B cell (primary cell): Measurements from ENCODE around the gene FMNL1.

Source experiments
- EZH2 ChIP-seq: IDR thresholded peaks from 2 replicates; pipeline ENCODE4 v1.6.1; 2012; ENCODE audit warnings: borderline replicate concordance, low read depth, mild to moderate bottlenecking, moderate library complexity, low read length; ENCODE audit not compliant: insufficient read depth, poor library complexity, severe bottlenecking
- TF ChIP-seq, protein P1 (sequence below): fragments of 200-600 bp; IDR thresholded peaks from one replicate; pipeline ENCODE4 v1.8.0; 2022; ENCODE audit warnings: antibody characterized with exemption, mild to moderate bottlenecking

DNA sequence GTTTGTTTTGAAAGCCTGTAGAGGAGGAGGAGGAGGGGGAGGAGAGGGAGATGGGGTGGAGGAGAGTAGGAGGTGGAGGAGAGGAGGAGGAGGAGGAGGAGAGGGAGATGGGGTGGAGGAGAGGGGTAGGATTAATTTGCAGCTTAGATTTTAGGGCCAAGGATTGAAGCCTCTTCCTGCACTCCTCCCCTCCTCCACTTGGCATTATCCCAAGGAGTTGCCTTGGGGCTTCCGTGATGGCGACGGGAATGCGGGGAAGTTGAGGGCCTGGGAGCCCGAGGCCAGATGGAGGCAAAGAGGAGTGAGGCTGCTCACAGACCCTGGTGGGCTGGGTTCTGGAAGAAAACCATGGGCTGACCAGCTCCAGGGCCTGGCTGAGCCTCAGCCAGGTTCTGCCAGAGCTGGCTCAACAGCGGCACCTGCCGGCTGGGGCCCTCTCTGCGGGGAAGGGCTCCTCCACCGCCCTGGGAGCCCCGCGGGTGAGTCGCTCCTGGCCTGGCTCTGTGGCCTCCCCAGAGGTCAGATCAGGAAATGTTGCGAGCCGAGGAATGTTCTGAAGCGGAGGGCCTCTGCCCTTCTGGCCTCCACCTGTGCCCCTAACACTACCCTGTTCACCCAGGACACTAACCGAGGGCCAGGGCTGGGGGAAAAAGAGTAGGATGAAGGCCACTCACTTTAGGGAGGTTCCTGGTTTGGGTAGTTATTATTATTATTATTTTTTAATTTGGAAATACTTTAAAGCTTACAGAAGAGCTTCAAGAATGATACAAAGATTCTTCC lies 23.9 kb upstream of the FMNL1 start:
- TF ChIP-seq, protein P1, sequence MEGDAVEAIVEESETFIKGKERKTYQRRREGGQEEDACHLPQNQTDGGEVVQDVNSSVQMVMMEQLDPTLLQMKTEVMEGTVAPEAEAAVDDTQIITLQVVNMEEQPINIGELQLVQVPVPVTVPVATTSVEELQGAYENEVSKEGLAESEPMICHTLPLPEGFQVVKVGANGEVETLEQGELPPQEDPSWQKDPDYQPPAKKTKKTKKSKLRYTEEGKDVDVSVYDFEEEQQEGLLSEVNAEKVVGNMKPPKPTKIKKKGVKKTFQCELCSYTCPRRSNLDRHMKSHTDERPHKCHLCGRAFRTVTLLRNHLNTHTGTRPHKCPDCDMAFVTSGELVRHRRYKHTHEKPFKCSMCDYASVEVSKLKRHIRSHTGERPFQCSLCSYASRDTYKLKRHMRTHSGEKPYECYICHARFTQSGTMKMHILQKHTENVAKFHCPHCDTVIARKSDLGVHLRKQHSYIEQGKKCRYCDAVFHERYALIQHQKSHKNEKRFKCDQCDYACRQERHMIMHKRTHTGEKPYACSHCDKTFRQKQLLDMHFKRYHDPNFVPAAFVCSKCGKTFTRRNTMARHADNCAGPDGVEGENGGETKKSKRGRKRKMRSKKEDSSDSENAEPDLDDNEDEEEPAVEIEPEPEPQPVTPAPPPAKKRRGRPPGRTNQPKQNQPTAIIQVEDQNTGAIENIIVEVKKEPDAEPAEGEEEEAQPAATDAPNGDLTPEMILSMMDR = peak; percentile 97
- TF ChIP-seq EZH2 = no peak
